ENCODE data around the gene KLF15.

DNA sequence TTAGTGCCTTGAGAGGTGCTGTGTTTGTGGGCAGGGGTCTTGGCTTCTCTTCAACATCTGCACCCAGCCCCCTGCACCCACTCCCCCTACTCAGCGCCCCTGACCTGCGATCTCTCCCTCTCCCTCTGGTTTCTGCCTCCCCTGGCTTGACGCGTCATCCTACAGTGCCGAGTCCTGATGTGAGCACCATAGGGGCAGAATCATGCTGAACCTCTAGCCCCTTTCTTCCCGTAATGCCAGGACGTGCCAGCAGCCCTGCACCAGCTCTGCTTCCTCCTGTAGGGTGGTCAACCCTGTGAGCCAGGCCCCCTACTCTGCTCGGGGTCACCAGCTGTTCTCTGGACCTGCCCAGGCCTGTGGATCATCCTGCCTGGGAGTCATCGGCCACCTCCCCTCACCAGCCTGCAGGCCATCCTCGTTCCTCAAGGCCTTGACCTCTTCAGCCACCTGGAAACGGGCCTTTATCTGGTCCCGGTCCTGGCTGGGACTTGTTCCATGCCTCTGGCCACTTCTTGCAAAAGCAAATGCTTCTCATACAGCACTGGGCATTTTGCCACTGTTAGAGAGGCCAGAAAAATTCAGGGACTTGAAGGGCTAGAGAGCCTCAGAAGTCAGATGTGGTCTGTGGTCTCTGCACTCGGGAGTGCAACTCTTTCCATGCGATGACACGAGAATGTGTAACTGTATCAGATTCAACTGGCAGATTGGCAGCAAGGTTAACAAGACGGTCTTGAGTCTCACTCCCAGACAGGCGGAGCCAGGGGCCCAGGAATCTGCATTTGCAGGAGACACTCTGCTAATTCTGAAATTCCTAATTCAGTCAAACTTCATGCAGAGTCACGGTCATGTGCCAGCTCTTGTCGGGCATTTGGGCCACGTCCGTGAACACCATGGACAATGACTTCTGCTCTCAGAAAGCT, 16.7 kb upstream of the KLF15 start:
- TF ChIP-seq, protein P1, sequence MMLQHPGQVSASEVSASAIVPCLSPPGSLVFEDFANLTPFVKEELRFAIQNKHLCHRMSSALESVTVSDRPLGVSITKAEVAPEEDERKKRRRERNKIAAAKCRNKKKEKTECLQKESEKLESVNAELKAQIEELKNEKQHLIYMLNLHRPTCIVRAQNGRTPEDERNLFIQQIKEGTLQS (IDR thresholded peaks at IDR 0.05), result no peak
- TF ChIP-seq, protein P2, sequence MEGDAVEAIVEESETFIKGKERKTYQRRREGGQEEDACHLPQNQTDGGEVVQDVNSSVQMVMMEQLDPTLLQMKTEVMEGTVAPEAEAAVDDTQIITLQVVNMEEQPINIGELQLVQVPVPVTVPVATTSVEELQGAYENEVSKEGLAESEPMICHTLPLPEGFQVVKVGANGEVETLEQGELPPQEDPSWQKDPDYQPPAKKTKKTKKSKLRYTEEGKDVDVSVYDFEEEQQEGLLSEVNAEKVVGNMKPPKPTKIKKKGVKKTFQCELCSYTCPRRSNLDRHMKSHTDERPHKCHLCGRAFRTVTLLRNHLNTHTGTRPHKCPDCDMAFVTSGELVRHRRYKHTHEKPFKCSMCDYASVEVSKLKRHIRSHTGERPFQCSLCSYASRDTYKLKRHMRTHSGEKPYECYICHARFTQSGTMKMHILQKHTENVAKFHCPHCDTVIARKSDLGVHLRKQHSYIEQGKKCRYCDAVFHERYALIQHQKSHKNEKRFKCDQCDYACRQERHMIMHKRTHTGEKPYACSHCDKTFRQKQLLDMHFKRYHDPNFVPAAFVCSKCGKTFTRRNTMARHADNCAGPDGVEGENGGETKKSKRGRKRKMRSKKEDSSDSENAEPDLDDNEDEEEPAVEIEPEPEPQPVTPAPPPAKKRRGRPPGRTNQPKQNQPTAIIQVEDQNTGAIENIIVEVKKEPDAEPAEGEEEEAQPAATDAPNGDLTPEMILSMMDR (IDR thresholded peaks at IDR 0.05 in 2 of 3, conservative IDR thresholded peaks at IDR 0.05 in 1 of 3; ENCODE audit: borderline replicate concordance in 1 of 3, insufficient read depth in 1 of 3, low read depth in 2 of 3, low read length in 2 of 3), result no peak
- no peak for TF ChIP-seq EZH2 (IDR thresholded peaks at IDR 0.05)
- TF ChIP-seq TCF7L2 (IDR thresholded peaks at IDR 0.05; ENCODE audit: borderline replicate concordance, extremely low read depth, insufficient read depth, insufficient read length), result no peak
- TF ChIP-seq YY1 (IDR thresholded peaks at IDR 0.05; ENCODE audit: extremely low read depth, insufficient replicate concordance, low read depth, low read length), result no peak
- no peak for TF ChIP-seq SRF (IDR thresholded peaks at IDR 0.05; ENCODE audit: low read depth)

All from HCT116 (cell line).